ENCODE measurements around the gene PEPD.

The PEPD gene

DNA sequence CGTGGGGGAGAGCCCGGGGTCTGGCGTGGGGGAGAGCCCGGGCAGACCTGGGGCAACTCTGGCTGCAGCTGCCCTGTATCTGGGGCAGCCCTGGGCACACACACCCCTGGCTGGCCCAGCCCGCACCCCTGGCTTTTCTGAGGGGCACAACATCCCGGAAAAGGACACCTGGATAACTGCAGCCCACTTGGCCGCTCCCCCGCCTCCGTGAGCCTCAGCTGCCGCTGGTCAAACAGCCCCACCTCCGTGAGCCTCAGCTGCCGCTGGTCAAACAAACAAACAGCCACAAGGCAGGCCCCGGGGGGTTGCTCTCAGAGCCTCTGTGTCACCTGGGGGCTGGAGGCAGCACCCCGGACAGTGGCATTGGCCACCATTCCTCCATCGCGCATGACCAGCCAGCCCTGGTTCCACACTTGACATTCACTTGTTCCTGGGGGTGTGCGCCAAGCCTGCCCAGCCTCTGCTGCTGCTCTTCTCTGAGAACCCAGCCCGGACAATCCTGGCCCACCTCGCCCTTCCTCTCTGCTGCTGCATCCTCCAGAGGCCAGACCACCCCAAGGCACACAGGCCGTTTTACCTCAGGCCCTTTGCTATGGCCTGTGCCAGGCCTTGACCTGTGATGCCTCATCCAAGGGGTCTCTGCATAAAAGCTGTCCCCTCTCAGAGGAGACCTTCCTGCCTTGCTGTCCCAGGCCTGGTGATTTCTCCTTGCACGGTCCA, 128.1 kb downstream of the PEPD start:
- no peak for DNase-seq

DNA sequence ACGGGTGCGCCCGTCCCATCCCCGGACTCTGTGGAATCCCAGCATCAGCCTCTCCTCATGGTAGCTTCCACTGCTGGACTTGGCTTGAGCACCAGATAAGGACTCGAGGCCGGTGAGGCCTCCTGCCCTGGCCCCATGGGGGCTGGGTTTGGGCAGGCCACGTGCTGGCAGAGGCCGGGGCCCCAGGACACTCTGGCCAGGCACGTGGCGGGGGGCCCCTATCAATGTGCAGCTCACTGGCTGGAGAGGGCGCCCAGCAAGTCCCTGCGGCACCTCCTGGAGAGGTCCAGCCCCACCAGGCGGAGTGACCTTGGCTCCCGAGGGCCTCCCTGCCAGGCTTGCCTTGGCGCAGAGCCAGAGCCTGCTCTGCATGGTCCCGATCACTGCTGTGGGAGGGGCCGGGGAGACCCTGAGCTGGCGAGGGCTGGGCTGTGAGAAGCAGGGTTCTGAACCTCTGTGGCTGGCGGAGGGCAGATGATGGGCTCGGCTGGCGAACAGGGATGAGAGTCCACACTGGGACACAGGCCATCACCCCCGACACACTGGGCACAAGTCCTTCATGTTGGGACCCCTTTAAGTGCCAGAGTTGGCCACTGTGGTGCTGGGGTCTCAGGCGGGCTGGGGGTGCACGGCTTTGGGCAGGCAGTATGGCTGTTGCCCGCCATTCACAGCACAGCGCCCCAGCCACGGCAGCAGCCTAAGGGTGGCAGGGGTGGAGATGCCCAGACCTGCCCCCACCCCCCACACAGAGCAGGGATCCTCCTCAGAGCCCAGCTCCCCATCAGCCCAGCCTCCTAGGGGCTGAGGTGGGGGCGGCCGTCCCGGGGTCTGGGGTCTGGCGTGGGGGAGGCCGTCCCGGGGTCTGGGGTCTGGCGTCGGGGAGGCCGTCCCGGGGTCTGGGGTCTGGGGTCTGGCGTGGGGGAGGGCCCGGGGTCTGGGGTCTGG, 129.0 kb downstream of the PEPD start:
- DNase-seq: peak; percentile 43

DNA sequence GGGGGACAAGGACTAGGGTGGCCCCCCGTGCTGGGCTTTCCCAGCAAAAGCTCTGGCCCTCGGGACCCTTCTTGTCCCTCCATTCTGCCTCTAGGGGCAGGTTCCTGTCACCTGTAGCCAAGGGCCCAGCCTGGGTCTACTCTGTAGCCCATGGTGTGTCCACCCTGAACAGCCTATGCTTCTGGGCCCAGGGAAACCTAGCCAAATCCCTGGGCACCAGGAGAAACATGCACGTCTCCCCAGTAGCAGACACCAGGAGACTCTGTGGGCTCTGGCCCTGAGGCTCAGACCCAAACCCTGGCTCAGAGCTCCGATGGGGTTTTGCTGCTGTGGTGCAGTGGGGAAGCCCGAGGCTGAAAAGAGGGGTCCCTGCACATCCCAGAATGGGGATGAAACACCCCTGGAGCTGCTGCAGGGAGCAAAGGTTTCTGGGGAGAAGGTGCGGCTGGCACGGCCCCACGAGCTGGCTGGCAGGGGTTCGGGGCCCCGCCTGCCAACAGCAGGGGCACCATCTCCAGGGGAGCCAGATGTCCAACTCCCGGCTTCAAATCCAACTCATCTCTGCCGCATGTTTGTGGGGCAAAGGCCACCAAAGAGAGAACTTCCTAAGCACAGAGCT, 129.9 kb downstream of the PEPD start:
- peak; percentile 60 for DNase-seq

- DNase-seq: peak; percentile 58
Measured at GRCh38 chr19:33390908-33391630, 130.5 kb downstream of the PEPD start.

DNA sequence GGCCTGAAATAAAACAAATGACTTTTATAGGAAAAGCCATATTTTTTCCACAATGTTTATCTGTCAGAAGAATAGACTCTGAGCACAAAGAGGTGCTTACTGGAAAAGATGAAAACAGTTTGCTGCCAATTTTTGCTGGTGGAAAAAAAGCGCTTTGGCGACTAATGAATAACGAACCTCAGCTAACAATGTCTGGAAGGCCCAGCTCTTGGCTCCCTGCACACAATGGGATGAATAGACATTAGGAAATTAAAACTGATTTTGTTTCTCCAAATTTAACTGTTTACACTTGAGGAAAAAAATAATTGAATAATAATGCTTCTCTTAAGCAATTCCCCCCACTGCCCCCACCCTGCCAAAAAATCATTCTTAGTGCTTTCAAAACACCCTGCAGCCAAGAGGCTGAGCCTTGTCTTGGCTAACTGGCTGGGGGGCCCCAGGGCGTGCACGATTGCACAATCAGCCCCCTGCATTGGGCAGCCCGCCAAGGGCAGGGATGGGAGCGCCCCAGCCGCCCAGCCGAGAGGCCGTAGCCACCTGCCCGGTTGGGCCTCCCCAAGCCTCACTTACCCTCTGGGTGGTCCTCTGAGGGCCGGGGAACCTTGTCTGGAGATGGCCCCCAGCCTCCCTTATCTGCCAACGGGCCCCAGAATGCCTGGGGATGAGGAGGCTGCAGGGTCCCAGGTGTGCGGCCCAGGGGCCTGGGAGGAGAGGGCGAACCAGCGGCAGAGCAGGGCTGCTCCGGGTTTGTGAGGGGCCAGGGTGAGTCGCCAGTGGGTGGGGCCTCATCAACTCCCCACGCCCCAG, 131.3 kb downstream of the PEPD start:
- peak; percentile 58 for DNase-seq

GRCh38 chr19:33389421-33390100, 132.0 kb downstream of the PEPD start:
- peak; percentile 51 for DNase-seq

DNA sequence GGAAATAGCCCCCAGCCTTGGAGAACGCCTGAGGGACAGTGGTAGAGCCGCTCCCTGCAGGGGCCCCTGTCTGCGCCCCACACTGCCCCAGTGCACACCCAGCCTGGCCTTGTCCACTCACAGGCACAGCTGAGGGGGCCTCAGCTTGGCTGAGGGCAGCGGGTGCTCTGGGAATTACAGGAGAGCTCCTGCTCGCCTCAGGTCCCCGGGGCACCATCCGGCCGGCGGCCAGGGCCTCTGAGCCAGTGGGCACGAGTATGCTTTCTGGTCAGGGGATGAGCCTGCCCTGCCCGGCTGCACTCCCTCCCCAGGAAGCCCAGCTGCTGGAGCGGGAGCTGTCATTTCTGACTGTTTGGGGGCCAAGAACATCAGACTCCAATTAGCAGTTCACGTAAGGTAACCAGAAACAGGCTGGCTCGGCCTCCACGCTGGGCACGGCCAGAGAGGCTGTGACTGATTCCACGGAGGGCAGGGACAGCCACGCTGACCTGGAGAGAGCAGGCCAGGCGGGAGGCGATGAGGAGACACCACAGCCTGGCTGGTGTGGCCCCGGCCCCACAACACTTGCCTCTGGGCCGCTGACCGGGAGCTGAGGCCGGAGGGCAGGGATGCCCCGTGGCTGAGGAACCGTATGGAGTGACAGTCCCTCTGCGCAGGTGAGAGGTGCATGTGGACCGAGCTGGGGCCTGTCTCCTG, 132.7 kb downstream of the PEPD start:
- DNase-seq: peak; percentile 57

DNA sequence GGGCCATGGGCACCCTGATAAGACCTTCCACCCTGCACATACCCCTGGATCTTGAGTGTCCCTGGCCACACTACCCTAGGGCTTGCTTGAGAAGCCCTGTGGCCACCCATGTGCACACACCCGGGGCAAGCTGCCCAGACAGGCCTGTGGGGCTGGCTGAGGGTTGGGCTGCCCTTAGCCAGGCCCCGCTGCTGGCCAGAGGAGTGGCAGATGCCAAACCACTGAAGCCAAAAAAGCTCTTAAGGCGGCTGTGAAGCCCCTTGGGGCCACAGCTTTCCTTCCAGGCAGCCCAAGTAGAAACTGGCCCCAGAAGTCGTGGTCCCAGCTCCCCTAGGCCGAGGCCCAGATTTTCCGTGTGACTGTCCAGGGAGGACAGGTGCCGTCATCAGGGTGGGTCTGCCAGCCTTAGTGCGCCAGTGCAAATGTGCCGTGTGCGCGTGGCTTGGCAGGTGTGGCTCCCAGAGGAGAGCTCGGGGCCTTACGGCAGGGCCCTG, 133.3 kb downstream of the PEPD start:
- DNase-seq: peak; percentile 55

- peak; percentile 61 for DNase-seq
Measured at GRCh38 chr19:33387351-33388230, 134.0 kb downstream of the PEPD start.

DNA sequence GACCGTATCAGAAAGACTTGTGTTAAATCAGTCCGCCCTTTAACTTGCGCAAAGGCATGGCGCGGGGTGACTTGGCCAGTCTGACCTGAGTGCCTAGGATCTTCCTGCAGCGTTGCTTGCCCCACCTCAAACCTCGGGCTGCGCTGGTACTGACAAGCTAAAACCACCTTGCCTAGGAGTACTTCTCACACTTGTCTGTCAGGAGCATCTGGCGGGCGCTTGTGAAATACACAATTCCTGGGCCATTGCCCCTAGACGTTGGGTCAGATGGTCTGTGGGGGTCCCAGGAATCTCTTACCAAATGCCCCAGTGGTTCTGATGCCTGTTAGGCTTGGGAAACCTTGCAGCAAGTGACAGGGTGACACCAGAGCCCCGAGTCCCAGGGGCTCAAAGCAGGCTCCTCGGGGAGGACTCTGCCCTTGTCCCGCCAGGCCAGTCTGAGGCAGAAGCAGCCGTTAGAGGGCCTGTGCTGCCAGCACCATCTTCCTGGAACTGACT, 135.2 kb downstream of the PEPD start:
- DNase-seq: peak; percentile 57

DNA sequence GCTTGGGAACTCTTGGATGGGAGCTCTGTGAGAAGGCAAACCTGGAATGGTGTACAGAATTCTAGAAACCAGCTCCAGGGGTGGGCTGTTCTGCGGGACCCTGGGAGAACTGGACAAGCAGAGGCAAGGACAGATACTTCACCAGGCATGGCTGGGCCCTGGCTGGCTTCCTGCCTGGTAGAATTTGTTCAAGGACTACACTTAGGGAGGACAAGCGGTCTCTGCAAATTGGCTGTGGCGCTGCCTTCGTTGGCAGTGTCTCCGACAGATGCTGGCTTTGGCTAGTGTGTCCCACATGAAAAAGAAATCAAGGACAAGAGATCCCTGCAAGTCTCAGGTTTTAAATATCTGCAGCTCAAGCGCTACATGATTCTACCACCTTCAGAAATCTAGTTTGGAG, 135.6 kb downstream of the PEPD start:
- peak; percentile 37 for DNase-seq

- no peak for DNase-seq
Measured at GRCh38 chr19:33384983-33385382, 136.6 kb downstream of the PEPD start.

- DNase-seq: peak; percentile 33
Measured at GRCh38 chr19:33383720-33384292, 137.8 kb downstream of the PEPD start.

- no peak for DNase-seq
Measured at GRCh38 chr19:33382982-33383381, 138.6 kb downstream of the PEPD start.

- DNase-seq: no peak
Measured at GRCh38 chr19:33382006-33382405, 139.6 kb downstream of the PEPD start.

DNA sequence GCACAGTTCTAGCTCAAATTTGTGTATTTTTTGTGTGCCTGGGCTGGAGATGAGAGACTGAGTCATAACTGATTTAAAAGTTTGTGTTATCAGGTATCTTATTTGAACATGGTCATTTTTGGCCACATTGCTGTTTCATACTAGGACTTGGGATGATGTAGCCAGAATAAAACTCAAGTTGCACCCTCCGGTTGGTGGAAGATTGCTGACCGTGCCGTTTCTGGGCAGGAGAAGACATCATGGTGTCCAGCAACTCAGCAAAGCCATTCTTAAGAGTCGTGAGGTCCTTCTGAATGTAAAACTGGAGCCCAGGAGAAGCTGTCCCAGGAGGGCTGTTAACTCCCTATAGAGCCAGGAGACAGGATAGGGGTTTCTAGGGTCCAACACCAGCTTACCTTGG, 140.5 kb downstream of the PEPD start:
- no peak for DNase-seq

DNA sequence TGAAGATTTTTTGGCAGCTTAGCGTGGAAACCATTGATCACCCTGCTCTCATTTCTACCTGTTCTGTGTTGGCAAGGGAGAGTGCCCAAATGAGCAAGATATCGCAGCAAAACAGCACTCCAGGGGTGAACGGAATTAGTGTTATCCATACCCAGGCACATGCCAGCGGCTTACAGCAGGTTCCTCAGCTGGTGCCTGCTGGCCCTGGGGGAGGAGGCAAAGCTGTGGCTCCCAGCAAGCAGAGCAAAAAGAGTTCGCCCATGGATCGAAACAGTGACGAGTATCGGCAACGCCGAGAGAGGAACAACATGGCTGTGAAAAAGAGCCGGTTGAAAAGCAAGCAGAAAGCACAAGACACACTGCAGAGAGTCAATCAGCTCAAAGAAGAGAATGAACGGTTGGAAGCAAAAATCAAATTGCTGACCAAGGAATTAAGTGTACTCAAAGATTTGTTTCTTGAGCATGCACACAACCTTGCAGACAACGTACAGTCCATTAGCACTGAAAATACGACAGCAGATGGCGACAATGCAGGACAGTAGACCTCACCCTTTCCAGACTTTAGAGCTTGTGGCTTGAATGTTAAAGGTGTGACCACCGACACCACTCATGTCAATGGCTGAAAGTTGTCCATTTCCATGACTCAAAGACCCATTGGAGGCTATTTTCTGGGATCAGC, 142.3 kb downstream of the PEPD start:
- no peak for DNase-seq
